Ovary (tissue), 3 donors: ENCODE data around the gene ATP13A4.

Experiments used
- POLR2A ChIP-seq: fragments of 450-650 bp; IDR thresholded peaks from one replicate; pipeline ENCODE4 v1.6.1; 2017; ENCODE audit warnings: antibody characterized with exemption, mild to moderate bottlenecking, moderate library complexity
- TF ChIP-seq, protein P1 (sequence below), 3 donors: fragments of 450-650 bp in 2 of 3; fragments of 200-600 bp in 1 of 3; IDR thresholded peaks; one replicate each; pipeline versions ENCODE4 v1.5.1 to v1.8.0; 2016 to 2022; ENCODE audit warnings: antibody characterized with exemption in 3 of 3, mild to moderate bottlenecking in 1 of 3
- donor health status: DM: no; HTN: no; CAD: no.

DNA sequence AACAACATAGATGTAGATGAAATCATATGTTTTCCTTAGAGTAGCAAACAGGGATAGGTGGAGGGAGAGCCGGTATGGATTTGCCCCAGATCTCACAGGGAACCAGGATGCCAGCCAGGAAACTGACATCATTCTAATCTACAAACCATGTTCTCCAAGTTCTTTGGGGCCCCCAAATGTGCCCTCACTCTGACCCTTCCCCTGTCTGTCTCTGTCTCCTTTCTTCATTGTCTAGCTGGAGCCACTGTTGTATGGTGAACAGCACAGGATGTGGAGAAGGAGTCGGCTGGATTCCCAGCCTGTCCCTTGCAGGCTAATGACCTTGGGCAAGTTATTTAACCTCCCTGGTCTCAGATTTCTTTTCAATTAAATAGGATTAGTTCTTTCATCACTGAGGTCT is 177.1 kb downstream of the ATP13A4 start:
- TF ChIP-seq, protein P1, sequence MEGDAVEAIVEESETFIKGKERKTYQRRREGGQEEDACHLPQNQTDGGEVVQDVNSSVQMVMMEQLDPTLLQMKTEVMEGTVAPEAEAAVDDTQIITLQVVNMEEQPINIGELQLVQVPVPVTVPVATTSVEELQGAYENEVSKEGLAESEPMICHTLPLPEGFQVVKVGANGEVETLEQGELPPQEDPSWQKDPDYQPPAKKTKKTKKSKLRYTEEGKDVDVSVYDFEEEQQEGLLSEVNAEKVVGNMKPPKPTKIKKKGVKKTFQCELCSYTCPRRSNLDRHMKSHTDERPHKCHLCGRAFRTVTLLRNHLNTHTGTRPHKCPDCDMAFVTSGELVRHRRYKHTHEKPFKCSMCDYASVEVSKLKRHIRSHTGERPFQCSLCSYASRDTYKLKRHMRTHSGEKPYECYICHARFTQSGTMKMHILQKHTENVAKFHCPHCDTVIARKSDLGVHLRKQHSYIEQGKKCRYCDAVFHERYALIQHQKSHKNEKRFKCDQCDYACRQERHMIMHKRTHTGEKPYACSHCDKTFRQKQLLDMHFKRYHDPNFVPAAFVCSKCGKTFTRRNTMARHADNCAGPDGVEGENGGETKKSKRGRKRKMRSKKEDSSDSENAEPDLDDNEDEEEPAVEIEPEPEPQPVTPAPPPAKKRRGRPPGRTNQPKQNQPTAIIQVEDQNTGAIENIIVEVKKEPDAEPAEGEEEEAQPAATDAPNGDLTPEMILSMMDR (IDR thresholded peaks at IDR 0.05): no peak
- TF ChIP-seq POLR2A: no peak
